ENCODE data around the gene RANBP9.

The RANBP9 gene

GRCh38 chr6:13604135-13604534 lies 107.5 kb downstream of the RANBP9 start:
- no peak for DNase-seq (ENCODE audit: extremely low read depth, low read depth)
- TF ChIP-seq CTCF (IDR thresholded peaks at IDR 0.05; ENCODE audit: low read depth, low read length) = no peak

GRCh38 chr6:13600036-13600435 lies 111.6 kb downstream of the RANBP9 start:
- no peak for TF ChIP-seq CTCF (IDR thresholded peaks at IDR 0.05; ENCODE audit: low read depth, low read length)
- no peak for DNase-seq (ENCODE audit: extremely low read depth, low read depth)

GRCh38 chr6:13597073-13597472 lies 114.6 kb downstream of the RANBP9 start:
- no peak for TF ChIP-seq CTCF (IDR thresholded peaks at IDR 0.05; ENCODE audit: low read depth, low read length)

GRCh38 chr6:13593720-13594119 lies 117.9 kb downstream of the RANBP9 start:
- no peak for DNase-seq (ENCODE audit: extremely low read depth, low read depth)
- no peak for TF ChIP-seq CTCF (IDR thresholded peaks at IDR 0.05; ENCODE audit: low read depth, low read length)

More at GRCh38 chr6:13597073-13597472, 114.6 kb downstream of the RANBP9 start:
- no peak for DNase-seq (ENCODE audit: extremely low read depth, low read depth)

GRCh38 chr6:13593103-13593502 lies 118.5 kb downstream of the RANBP9 start:
- TF ChIP-seq CTCF (IDR thresholded peaks at IDR 0.05; ENCODE audit: low read depth, low read length) = no peak
- DNase-seq (ENCODE audit: extremely low read depth, low read depth) = no peak

- TF ChIP-seq CTCF (IDR thresholded peaks at IDR 0.05; ENCODE audit: low read depth, low read length) = no peak
- no peak for DNase-seq (ENCODE audit: extremely low read depth, low read depth)
Observed at GRCh38 chr6:13591205-13591921, 120.3 kb downstream of the RANBP9 start.

- TF ChIP-seq CTCF (IDR thresholded peaks at IDR 0.05; ENCODE audit: low read depth, low read length) = no peak
- DNase-seq (ENCODE audit: extremely low read depth, low read depth) = no peak
Observed at GRCh38 chr6:13590574-13591153, 121.0 kb downstream of the RANBP9 start.

Measured in AG09319 (cell line).